HepG2 (cell line): ENCODE measurements around the gene SEPTIN5. TPM values are rescaled to one million over a fixed set of nuclear protein-coding genes. Genes with fewer than 3 reads are reported as not detected.

Experiments used
- ATAC-seq: fragments of 200-7000 bp; cut with Tn5 transposase; 3 replicates; pipeline ENCODE4 v1.9.1; 2020; ENCODE audit warnings: mild to moderate bottlenecking, moderate library complexity
- BruUV-seq: library from RNA; stranded (reverse); fragments of 400-500 nt; replicated peaks from 2 replicates; lab custom pipeline; 2021; lab: Mats Ljungman, UMichigan
- CTCF ChIA-PET: fragments of 300-600 bp; formaldehyde crosslinking; extraction: SDS; loops from one replicate; lab custom pipeline; 2021; ENCODE audit warnings: low total read pairs, inconsistent platforms, low intra/inter-chr PET ratio; lab: Yijun Ruan, JAX
- POLR2A ChIA-PET: fragments of 350-600 bp; sonication (Branson Sonifier 250); formaldehyde crosslinking; loops from one replicate; lab custom pipeline; 2020; ENCODE audit warnings: antibody characterized with exemption, inconsistent platforms; lab: Yijun Ruan, JAX
- DNase-seq: peaks from one replicate; pipeline ENCODE4 v3.0.0-alpha.2; 2015; ENCODE audit warnings: low spot score
- FAIRE-seq: peaks from 3 replicates; lab custom pipeline; 2011; peaks lifted over from hg19 to GRCh38; lab: Jason Lieb, UNC
- H2AFZ ChIP-seq: one replicate; pipeline ENCODE4 v1.6.1; 2011; ENCODE audit warnings: low read length, inconsistent platforms
- H3K27ac ChIP-seq: fragments of 300-600 bp; 3 replicates; pipeline ENCODE4 v1.8.0; 2011; ENCODE audit warnings: mixed run types, mild to moderate bottlenecking, mixed read lengths, low read length, inconsistent platforms; ENCODE audit not compliant: insufficient read depth; ENCODE audit errors: extremely low read length
- H3K27me3 ChIP-seq, 2 experiments: fragments of 200-600 bp in 1 of 2; 2 replicates in 1 of 2; 3 replicates in 1 of 2; pipeline versions ENCODE4 v1.6.0 to v1.8.0; 2011; ENCODE audit warnings: low read length in 2 of 2, mild to moderate bottlenecking in 2 of 2, moderate library complexity in 2 of 2, inconsistent platforms in 1 of 2; ENCODE audit not compliant: insufficient read depth in 2 of 2, control insufficient read depth in 1 of 2
- H3K36me3 ChIP-seq, 2 experiments: fragments of 200-600 bp in 1 of 2; replicated peaks in 1 of 2; 2 replicates in 1 of 2; 3 replicates in 1 of 2; pipeline versions ENCODE4 v1.5.1 to v1.8.0; 2011; ENCODE audit warnings: low read length in 2 of 2, inconsistent platforms in 1 of 2; ENCODE audit not compliant: insufficient read depth in 2 of 2, control insufficient read depth in 1 of 2
- H3K4me1 ChIP-seq: 2 replicates; pipeline ENCODE4 v1.5.1; 2012; ENCODE audit warnings: low read length, inconsistent platforms; ENCODE audit not compliant: insufficient read depth
- H3K4me2 ChIP-seq: 2 replicates; pipeline ENCODE4 v1.6.0; 2011; ENCODE audit warnings: low read depth, low read length, inconsistent platforms
- H3K4me3 ChIP-seq, 3 experiments: fragments of 200-600 bp in 1 of 3; sonication (generic), shearing (Covaris generic) in 1 of 3; replicated peaks in 1 of 3; 2 replicates each; pipeline ENCODE4 v1.5.1; 2011 to 2016; ENCODE audit warnings: low read length in 3 of 3, inconsistent platforms in 2 of 3, low read depth in 2 of 3, mild to moderate bottlenecking in 2 of 3, control low read depth in 1 of 3, mixed read lengths in 1 of 3; ENCODE audit not compliant: insufficient read depth in 1 of 3
- H3K79me2 ChIP-seq: one replicate; pipeline ENCODE4 v1.6.1; 2011; ENCODE audit warnings: low read length, inconsistent platforms; ENCODE audit not compliant: insufficient read depth
- H3K9ac ChIP-seq: 2 replicates; pipeline ENCODE4 v1.6.0; 2011; ENCODE audit warnings: mild to moderate bottlenecking, low read depth, low read length, inconsistent platforms; ENCODE audit not compliant: insufficient read depth
- H3K9me3 ChIP-seq: 2 replicates; pipeline ENCODE4 v1.5.1; 2012; ENCODE audit warnings: mild to moderate bottlenecking, low read length
- H4K20me1 ChIP-seq: 2 replicates; pipeline ENCODE4 v1.6.0; 2011; ENCODE audit warnings: inconsistent platforms, mild to moderate bottlenecking, low read length, moderate library complexity; ENCODE audit not compliant: insufficient read depth
- ATF1 ChIP-seq: IDR thresholded peaks from 2 replicates; pipeline ENCODE4 v1.6.1; 2016; ENCODE audit warnings: mild to moderate bottlenecking, control low read depth
- CC2D1A ChIP-seq: sonication (generic); formaldehyde crosslinking; IDR thresholded peaks from 2 replicates; pipeline ENCODE4 v1.8.1; 2023; ENCODE audit warnings: mild to moderate bottlenecking, missing genetic modification reagents
- CERS6 ChIP-seq: sonication (generic); formaldehyde crosslinking; IDR thresholded peaks from 2 replicates; pipeline ENCODE4 v1.5.0; 2020; ENCODE audit warnings: missing genetic modification reagents
- CHD4 ChIP-seq: fragments of 200-600 bp; sonication (generic); IDR thresholded peaks from 2 replicates; pipeline ENCODE4 v1.7.0; 2017; ENCODE audit warnings: mild to moderate bottlenecking, low read length, borderline replicate concordance
- GATAD2A ChIP-seq: IDR thresholded peaks from 2 replicates; pipeline ENCODE4 v1.6.1; 2016
- HDAC2 ChIP-seq: sonication (generic); formaldehyde crosslinking; IDR thresholded peaks from 2 replicates; pipeline ENCODE4 v1.4.0; 2020; ENCODE audit warnings: missing genetic modification reagents
- NBN ChIP-seq: fragments of 450-650 bp; conservative IDR thresholded peaks from 2 replicates; pipeline ENCODE4 v1.6.1; 2017
- NKX3-1 ChIP-seq: sonication (generic); formaldehyde crosslinking; IDR thresholded peaks from 2 replicates; pipeline ENCODE4 v1.5.0; 2020; ENCODE audit warnings: missing genetic modification reagents
- SNAPC4 ChIP-seq: sonication (generic); formaldehyde crosslinking; IDR thresholded peaks from 2 replicates; pipeline ENCODE4 v1.4.0; 2020; ENCODE audit warnings: mild to moderate bottlenecking, missing genetic modification reagents
- SNRNP70 ChIP-seq: fragments of 200-400 bp; formaldehyde crosslinking; IDR thresholded peaks from 2 replicates; pipeline ENCODE4 v1.6.1; 2017; ENCODE audit warnings: mild to moderate bottlenecking, low read depth, low read length, moderate library complexity
- ZFYVE20 ChIP-seq: sonication (generic); formaldehyde crosslinking; IDR thresholded peaks from 2 replicates; pipeline ENCODE4 v1.8.0; 2023; ENCODE audit warnings: low read depth, mild to moderate bottlenecking, moderate library complexity, missing genetic modification reagents, borderline replicate concordance
- ZNF136 ChIP-seq: sonication (generic); formaldehyde crosslinking; IDR thresholded peaks from 2 replicates; pipeline ENCODE4 v1.8.1; 2022; ENCODE audit warnings: low read depth, mild to moderate bottlenecking, moderate library complexity, missing genetic modification reagents
- ZNF180 ChIP-seq: sonication (generic); formaldehyde crosslinking; IDR thresholded peaks from 2 replicates; pipeline ENCODE4 v1.4.0; 2020; ENCODE audit warnings: low read depth, missing genetic modification reagents, borderline replicate concordance
- ZNF296 ChIP-seq: sonication (generic); formaldehyde crosslinking; conservative IDR thresholded peaks from 2 replicates; pipeline ENCODE4 v1.5.0; 2020; ENCODE audit warnings: mild to moderate bottlenecking, missing genetic modification reagents
- ZNF546 ChIP-seq: sonication (generic); formaldehyde crosslinking; conservative IDR thresholded peaks from 2 replicates; pipeline ENCODE4 v1.8.1; 2023; ENCODE audit warnings: mild to moderate bottlenecking, missing genetic modification reagents
- ZNF570 ChIP-seq: sonication (generic); formaldehyde crosslinking; IDR thresholded peaks from 2 replicates; pipeline ENCODE4 v1.4.0; 2020; ENCODE audit warnings: mild to moderate bottlenecking, missing genetic modification reagents, borderline replicate concordance
- ZNF704 ChIP-seq: sonication (generic); formaldehyde crosslinking; IDR thresholded peaks from 2 replicates; pipeline ENCODE4 v1.8.1; 2023; ENCODE audit warnings: mild to moderate bottlenecking, inconsistent platforms, moderate library complexity, missing genetic modification reagents, borderline replicate concordance
- WGBS: methylation state at CpG from one replicate; pipeline ENCODE4 v1.1.6; 2017; ENCODE audit warnings: low lambda C conversion rate; 5-methylcytosine and 5-hydroxymethylcytosine counted together
- in situ Hi-C: cut with HindIII; loops from 2 replicates; pipeline ENCODE4 v1.10.0; 2017; ENCODE audit warnings: low pct_unique_long_range_greater_than_20kb; ENCODE audit not compliant: extremely low pct_ligation_motif_present
- intact Hi-C: fragments of 100-400 bp; cut with micrococcal nuclease; formaldehyde crosslinking; loops from one replicate; pipeline ENCODE4 v1.10.0; 2022; ENCODE audit not compliant: unreplicated experiment
- polyA plus RNA-seq, 8 experiments: library from polyadenylated mRNA; depleted of rRNA in 3 of 8; stranded (reverse) in 7 of 8; unstranded in 1 of 8; fragments of >200 nt; fragmentation: Illumina TruSeq in 4 of 8; extraction: Trizol in 4 of 8; gene quantifications; 2 replicates each; pipeline versions ENCODE4 v1.2.1 to v1.2.3, GENCODE V29; 2011 to 2016; ENCODE audit warnings: low read depth in 4 of 8, missing spikeins in 1 of 8, mixed read lengths in 1 of 8; ENCODE audit not compliant: insufficient read depth in 1 of 8
- total RNA-seq, 5 experiments: library from RNA; depleted of rRNA; stranded (reverse); fragments of >200 nt; fragmentation: Illumina TruSeq; extraction: Trizol; gene quantifications; 2 replicates each; pipeline ENCODE4 v1.2.3, GENCODE V29; 2016; ENCODE audit warnings: low read depth in 1 of 5

SEPTIN5 gene
- total and polyA plus RNA-seq, 2 of the 13 experiments (the other 11 are each of a cell fraction or from before 2014, with no cell fraction given) = 0.33 TPM; not detected in 1

GRCh38 chr22:19749876-19750275, 35.6 kb downstream of the SEPTIN5 start:
- no TSS peak for BruUV-seq
- TF ChIP-seq SNRNP70 (no peak), NBN (no peak), ZNF704 (no peak), NKX3-1 (no peak), ZFYVE20 (no peak), SNAPC4 (CRISPR knock-in tag) (no peak), CHD4 (no peak), ZNF570 (CRISPR knock-in tag) (no peak), ZNF136 (CRISPR knock-in tag) (no peak), ATF1 (no peak), ZNF546 (CRISPR knock-in tag) (no peak), ZNF296 (CRISPR knock-in tag) (no peak), ZNF180 (CRISPR knock-in tag) (no peak), CERS6 (CRISPR knock-in tag) (no peak), HDAC2 (CRISPR knock-in tag) (no peak), CC2D1A (no peak), GATAD2A (no peak)
- ChIA-PET CTCF (no interaction called here), POLR2A (no interaction called here)
- H3K4me2 ChIP-seq = no peak overlapping the region
- WGBS = no CpG with 5 or more reads among the region's 12 CpGs
- intact Hi-C loops (no loop called here), in situ Hi-C loops (loop anchor here (10.0 kb wide), 1 partner anchor 165 kb away; no protein-coding TSS in a partner anchor)
- no peak for FAIRE-seq
- DNase-seq = no peak
- 0 out of 2 replicates have a peak, but pooled peaks cover 6% of the 10 kb centered on the region for H3K4me1 ChIP-seq
- no peak overlapping the region for H3K4me3 ChIP-seq
- no peak overlapping the region for H3K9ac ChIP-seq
- H2AFZ ChIP-seq = no peak overlapping the region
- no peaks in the 10 kb centered on the region for H3K79me2 ChIP-seq
- H3K27me3 ChIP-seq = peaks cover 29 to 97% of the 10 kb centered on the region in 2 experiments
- H3K36me3 ChIP-seq = no peaks in the 10 kb centered on the region
- no peaks in the 10 kb centered on the region; the same call in 1 of the 2 replicates for H4K20me1 ChIP-seq
- ATAC-seq = no peak
- H3K27ac ChIP-seq = no peak overlapping the region
- H3K9me3 ChIP-seq = no peaks in the 10 kb centered on the region
